Middle frontal gyrus (tissue), 1 donor: ENCODE results near the gene USP6.
"Not testable (repeated sequence)": the region's sequence is repeated elsewhere in the genome, so short reads cannot be mapped to it uniquely, and the experiment has no call there.

Source experiments
- DNase-seq: peaks from one replicate; pipeline ENCODE4 v3.0.0-alpha.2; 2015; ENCODE audit warnings: low spot score; ENCODE audit errors: extremely low spot score

Gene USP6

GRCh38 chr17:5121186-5121841, 5.5 kb downstream of the USP6 start:
- DNase-seq, result no peak

GRCh38 chr17:5122056-5122455, 6.2 kb downstream of the USP6 start:
- DNase-seq, result not testable (repeated sequence)

GRCh38 chr17:5122586-5123342, 6.9 kb downstream of the USP6 start:
- DNase-seq, result no peak

GRCh38 chr17:5123343-5124124, 7.7 kb downstream of the USP6 start:
- no peak for DNase-seq

- DNase-seq, result not testable (repeated sequence)
These were observed 8.4 kb downstream of the USP6 start for GRCh38 chr17:5124125-5124760.

- not testable (repeated sequence) for DNase-seq
These were observed 9.1 kb downstream of the USP6 start for GRCh38 chr17:5124896-5125295.

GRCh38 chr17:5126719-5127488, 11.1 kb downstream of the USP6 start:
- no peak for DNase-seq

- no peak for DNase-seq
These were observed 12.1 kb downstream of the USP6 start for GRCh38 chr17:5127910-5128309.

GRCh38 chr17:5128387-5128786, 12.6 kb downstream of the USP6 start:
- DNase-seq, result not testable (repeated sequence)

GRCh38 chr17:5128905-5129535, 13.2 kb downstream of the USP6 start:
- DNase-seq, result no peak

- DNase-seq, result not testable (repeated sequence)
These were observed 13.9 kb downstream of the USP6 start for GRCh38 chr17:5129770-5130169.

GRCh38 chr17:5130261-5130660, 14.4 kb downstream of the USP6 start:
- DNase-seq, result not testable (repeated sequence)

- not testable (repeated sequence) for DNase-seq
These were observed 14.9 kb downstream of the USP6 start for GRCh38 chr17:5130687-5131086.

- DNase-seq, result no peak
These were observed 15.4 kb downstream of the USP6 start for GRCh38 chr17:5131146-5131715.

GRCh38 chr17:5131799-5132502, 16.1 kb downstream of the USP6 start:
- DNase-seq, result not testable (repeated sequence)

- DNase-seq, result not testable (repeated sequence)
These were observed 16.8 kb downstream of the USP6 start for GRCh38 chr17:5132503-5133225.

GRCh38 chr17:5133311-5133710, 17.5 kb downstream of the USP6 start:
- no peak for DNase-seq

- DNase-seq, result not testable (repeated sequence)
These were observed 18.1 kb downstream of the USP6 start for GRCh38 chr17:5133961-5134360.

- DNase-seq, result not testable (repeated sequence)
These were observed 18.7 kb downstream of the USP6 start for GRCh38 chr17:5134571-5134970.
